Thoracic aorta (tissue), 2 donors: ENCODE results near the gene IL15RA. TPM values are rescaled to one million over a fixed set of nuclear protein-coding genes. Genes with fewer than 3 reads are reported as not detected.

Experiments
- ATAC-seq: fragments of 150-250 bp; one replicate; pipeline ENCODE4 v1.8.0; 2017; ENCODE audit warnings: low read depth; ENCODE audit not compliant: insufficient number of reproducible peaks, low FRiP score
- DNase-seq: peaks from one replicate; pipeline ENCODE4 v3.0.0-alpha.2; 2020; ENCODE audit warnings: low spot score
- H3K27ac ChIP-seq, 2 donors: fragments of 200-600 bp; sonication (generic); 1 replicate in 1 of 2; 2 replicates in 1 of 2; pipeline ENCODE4 v1.5.1; 2016; ENCODE audit warnings: mild to moderate bottlenecking in 2 of 2, moderate library complexity in 2 of 2
- H3K27me3 ChIP-seq: fragments of 200-600 bp; sonication (generic); replicated peaks from 2 replicates; pipeline ENCODE4 v1.6.0; 2016; ENCODE audit warnings: mild to moderate bottlenecking; ENCODE audit not compliant: insufficient read depth
- H3K36me3 ChIP-seq: fragments of 200-600 bp; sonication (generic); one replicate; pipeline ENCODE4 v1.5.1; 2016
- H3K4me1 ChIP-seq, 2 donors: fragments of 200-600 bp; sonication (generic); 1 replicate in 1 of 2; 2 replicates in 1 of 2; pipeline versions ENCODE4 v1.5.1 to v1.6.0; 2016; ENCODE audit warnings: low read depth in 2 of 2, mild to moderate bottlenecking in 1 of 2; ENCODE audit not compliant: control insufficient read depth in 1 of 2
- H3K4me3 ChIP-seq: fragments of 200-600 bp; sonication (generic); 2 replicates; pipeline ENCODE4 v1.5.1; 2016; ENCODE audit warnings: mild to moderate bottlenecking
- H3K9me3 ChIP-seq: fragments of 200-600 bp; sonication (generic); 2 replicates; pipeline ENCODE4 v1.5.1; 2016
- total RNA-seq, 2 donors: library from RNA; depleted of rRNA; stranded (reverse); fragments of >200 nt; gene quantifications; one replicate each; pipeline versions ENCODE4 v1.1.0 to v1.2.3, GENCODE V29; 2016
- TF ChIP-seq, protein P1 (sequence below): fragments of 200-600 bp; sonication (generic); IDR thresholded peaks from one replicate; pipeline ENCODE4 v1.5.1; 2019; ENCODE audit warnings: antibody characterized with exemption

The IL15RA gene
- total RNA-seq, 2 donors from 2014 or later, result 34.4 to 44.1 TPM

GRCh38 chr10:5919568-5919967 is 57.8 kb downstream of the IL15RA start:
- Histone ChIP-seq H3K4me1 (no peaks in the 10 kb centered on the region), H3K36me3 (peaks cover 72% of the 10 kb centered on the region), H3K9me3 (no peaks in the 10 kb centered on the region), H3K27ac (no peak overlapping the region), H3K4me3 (no peak overlapping the region), H3K27me3 (no peaks in the 10 kb centered on the region)
- ATAC-seq (no peak), DNase-seq (no peak)
- TF ChIP-seq, protein P1, sequence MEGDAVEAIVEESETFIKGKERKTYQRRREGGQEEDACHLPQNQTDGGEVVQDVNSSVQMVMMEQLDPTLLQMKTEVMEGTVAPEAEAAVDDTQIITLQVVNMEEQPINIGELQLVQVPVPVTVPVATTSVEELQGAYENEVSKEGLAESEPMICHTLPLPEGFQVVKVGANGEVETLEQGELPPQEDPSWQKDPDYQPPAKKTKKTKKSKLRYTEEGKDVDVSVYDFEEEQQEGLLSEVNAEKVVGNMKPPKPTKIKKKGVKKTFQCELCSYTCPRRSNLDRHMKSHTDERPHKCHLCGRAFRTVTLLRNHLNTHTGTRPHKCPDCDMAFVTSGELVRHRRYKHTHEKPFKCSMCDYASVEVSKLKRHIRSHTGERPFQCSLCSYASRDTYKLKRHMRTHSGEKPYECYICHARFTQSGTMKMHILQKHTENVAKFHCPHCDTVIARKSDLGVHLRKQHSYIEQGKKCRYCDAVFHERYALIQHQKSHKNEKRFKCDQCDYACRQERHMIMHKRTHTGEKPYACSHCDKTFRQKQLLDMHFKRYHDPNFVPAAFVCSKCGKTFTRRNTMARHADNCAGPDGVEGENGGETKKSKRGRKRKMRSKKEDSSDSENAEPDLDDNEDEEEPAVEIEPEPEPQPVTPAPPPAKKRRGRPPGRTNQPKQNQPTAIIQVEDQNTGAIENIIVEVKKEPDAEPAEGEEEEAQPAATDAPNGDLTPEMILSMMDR, result no peak

DNA sequence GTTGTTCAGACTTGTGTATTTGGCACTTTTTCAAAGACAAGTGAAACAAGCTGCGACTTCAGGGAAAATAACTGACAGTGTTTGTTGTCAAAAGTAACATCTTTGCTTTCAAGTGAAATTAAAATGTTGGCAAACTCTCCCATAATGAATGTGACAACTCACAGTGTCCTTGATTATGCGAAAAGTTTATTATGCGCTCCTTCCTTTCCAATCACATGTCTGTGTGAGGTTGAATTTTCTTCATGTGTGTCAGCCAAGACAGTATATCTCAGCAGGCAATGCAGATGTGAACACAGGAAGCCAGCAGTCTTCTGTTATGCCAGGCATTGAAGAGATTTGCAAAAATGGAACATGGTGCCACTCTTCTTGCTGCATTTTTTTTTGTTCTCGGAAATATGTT is 58.6 kb downstream of the IL15RA start:
- Histone ChIP-seq H3K36me3 (peaks cover 72% of the 10 kb centered on the region), H3K4me1 (no peaks in the 10 kb centered on the region)

GRCh38 chr10:5917305-5917704 is 60.0 kb downstream of the IL15RA start:
- TF ChIP-seq, protein P1, result no peak
- H3K27me3 ChIP-seq, result no peaks in the 10 kb centered on the region
- peaks cover 69% of the 10 kb centered on the region for H3K36me3 ChIP-seq
- H3K4me1 ChIP-seq, result no peaks in the 10 kb centered on the region
- DNase-seq, result no peak
- ATAC-seq, result no peak
- no peak overlapping the region for H3K27ac ChIP-seq
- no peaks in the 10 kb centered on the region for H3K9me3 ChIP-seq
- H3K4me3 ChIP-seq, result no peak overlapping the region

More for the DNA sequence above, 58.6 kb downstream of the IL15RA start:
- DNase-seq (no peak), ATAC-seq (no peak)
- no peak overlapping the region for H3K27ac ChIP-seq
- no peak overlapping the region for H3K4me3 ChIP-seq
- H3K9me3 ChIP-seq, result no peaks in the 10 kb centered on the region
- no peaks in the 10 kb centered on the region for H3K27me3 ChIP-seq
- TF ChIP-seq, protein P1, result no peak

DNA sequence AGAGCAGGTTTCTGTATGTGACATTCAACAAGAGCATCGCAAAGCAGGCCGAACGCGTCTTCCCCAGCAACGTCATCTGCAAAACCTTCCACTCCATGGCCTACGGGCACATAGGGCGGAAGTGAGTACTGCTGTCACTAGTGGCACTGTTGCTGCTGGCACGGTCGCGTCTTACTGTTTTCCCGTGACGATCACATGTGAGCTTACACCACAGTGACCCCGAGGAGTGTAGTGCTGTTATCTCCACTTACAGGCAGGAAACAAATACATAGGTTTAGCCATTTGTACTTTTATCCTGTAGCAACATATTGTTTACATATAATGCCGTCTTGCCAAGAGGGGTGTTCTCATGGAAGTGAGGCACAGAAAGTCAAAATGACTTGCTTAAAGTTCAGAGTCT is 61.9 kb downstream of the IL15RA start:
- no peak overlapping the region for H3K27ac ChIP-seq
- H3K36me3 ChIP-seq, result peaks cover 80% of the 10 kb centered on the region
- H3K9me3 ChIP-seq, result no peaks in the 10 kb centered on the region
- no peaks in the 10 kb centered on the region for H3K4me1 ChIP-seq
- ATAC-seq, result no peak
- H3K27me3 ChIP-seq, result no peaks in the 10 kb centered on the region
- TF ChIP-seq, protein P1, result no peak
- no peak for DNase-seq
- H3K4me3 ChIP-seq, result no peak overlapping the region

GRCh38 chr10:5913736-5914135 is 63.6 kb downstream of the IL15RA start:
- DNase-seq, result no peak

More at GRCh38 chr10:5913736-5914135, 63.6 kb downstream of the IL15RA start:
- Histone ChIP-seq H3K36me3 (peaks cover 86% of the 10 kb centered on the region), H3K27me3 (no peaks in the 10 kb centered on the region), H3K9me3 (no peaks in the 10 kb centered on the region), H3K4me3 (no peak overlapping the region), H3K4me1 (no peaks in the 10 kb centered on the region), H3K27ac (no peak overlapping the region)
- TF ChIP-seq, protein P1, result no peak
- no peak for ATAC-seq
